Mesodermal cell (in vitro differentiated cells): ENCODE data around the gene GPBP1.

ENCODE experiments used
- H3K27ac ChIP-seq: 2 replicates; pipeline ENCODE4 v1.7.0; 2013; ENCODE audit warnings: mild to moderate bottlenecking, low read depth, low read length, moderate library complexity; ENCODE audit not compliant: severe bottlenecking
- H3K36me3 ChIP-seq: 2 replicates; pipeline ENCODE4 v1.7.1; 2013; ENCODE audit warnings: mild to moderate bottlenecking, low read length, moderate library complexity; ENCODE audit not compliant: control insufficient read depth, insufficient read depth
- H3K4me1 ChIP-seq: one replicate; pipeline ENCODE4 v1.7.1; 2013; ENCODE audit warnings: mild to moderate bottlenecking, low read length; ENCODE audit not compliant: insufficient read depth, control insufficient read depth, poor library complexity, severe bottlenecking
- H3K4me3 ChIP-seq: 2 replicates; pipeline ENCODE4 v1.7.0; 2013; ENCODE audit warnings: low read length, control low read depth, mild to moderate bottlenecking; ENCODE audit not compliant: insufficient read depth, poor library complexity, severe bottlenecking; ENCODE audit errors: extremely low read depth
- H3K9me3 ChIP-seq: 2 replicates; pipeline ENCODE4 v1.7.1; 2013; ENCODE audit warnings: mild to moderate bottlenecking, low read length, moderate library complexity; ENCODE audit not compliant: control insufficient read depth
- WGBS, 2 experiments: methylation state at CpG; one replicate each; pipeline ENCODE4 v1.1.5; 2013; ENCODE audit warnings: missing lambda C conversion rate in 2 of 2; ENCODE audit not compliant: insufficient coverage in 2 of 2; 5-methylcytosine and 5-hydroxymethylcytosine counted together

GPBP1 gene

DNA sequence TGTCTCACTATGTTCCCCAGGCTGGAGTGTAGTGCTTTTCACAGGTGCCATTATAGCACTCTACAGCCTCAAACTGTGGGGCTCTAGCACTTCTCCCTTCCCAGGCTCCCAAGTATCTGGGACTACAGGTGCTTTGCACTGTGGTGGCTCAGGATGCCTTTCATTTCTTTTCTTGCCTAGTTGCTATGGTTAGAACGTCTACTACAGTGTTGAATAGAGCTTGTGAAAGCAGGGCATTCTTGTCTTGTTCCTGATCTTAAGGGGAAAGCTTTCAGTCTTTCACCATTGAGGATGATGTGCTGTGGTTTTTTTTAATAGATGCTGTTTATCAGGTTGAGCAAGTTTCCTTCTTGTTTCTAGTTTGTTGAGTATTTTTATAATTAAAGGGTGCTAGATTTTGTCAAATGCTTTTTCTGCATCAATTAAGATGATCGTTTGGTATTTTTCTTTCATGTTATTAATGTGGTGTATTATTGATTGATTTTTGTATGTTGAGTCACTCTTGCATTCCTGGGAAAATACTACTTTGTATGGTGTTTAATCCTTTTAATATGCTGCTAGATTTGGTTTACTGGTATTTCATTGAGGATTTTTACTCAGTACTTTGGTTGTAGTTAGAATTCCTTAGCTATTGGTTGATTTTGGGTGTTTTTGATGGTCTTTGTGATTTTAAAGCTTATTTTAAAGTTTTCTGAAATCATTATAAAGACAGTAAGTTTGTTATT lies 35.6 kb downstream of the GPBP1 start:
- no peak overlapping the region for H3K27ac ChIP-seq
- WGBS, 2 experiments = 60 to 70% methylated on average over 1 to 2 of the region's 2 CpGs
- no peaks in the 10 kb centered on the region for H3K4me1 ChIP-seq
- H3K4me3 ChIP-seq = no peak overlapping the region
- H3K9me3 ChIP-seq = no peaks in the 10 kb centered on the region
- peaks cover 22% of the 10 kb centered on the region for H3K36me3 ChIP-seq

DNA sequence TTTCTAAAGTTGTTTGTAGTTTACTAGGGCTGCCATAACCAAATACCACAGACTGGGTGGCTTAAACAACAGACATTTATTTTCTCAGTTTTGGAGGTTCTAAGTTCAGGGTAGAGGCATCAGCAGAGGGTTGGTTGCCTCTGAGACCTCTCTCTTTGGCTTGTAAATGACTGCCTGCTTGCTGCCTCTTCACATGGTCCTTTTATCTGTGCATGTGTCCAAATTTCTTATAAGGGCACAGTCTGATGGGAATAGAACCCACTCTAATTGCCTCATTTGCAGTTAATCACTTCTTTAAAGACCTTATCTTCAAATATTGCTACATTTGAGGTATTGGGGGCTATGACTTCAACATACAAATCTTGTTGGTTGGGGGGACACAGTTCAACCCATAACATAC lies 36.8 kb downstream of the GPBP1 start:
- H3K4me1 ChIP-seq = no peaks in the 10 kb centered on the region
- H3K36me3 ChIP-seq = peaks cover 33% of the 10 kb centered on the region
- H3K9me3 ChIP-seq = no peaks in the 10 kb centered on the region
- no peak overlapping the region for H3K4me3 ChIP-seq
- H3K27ac ChIP-seq = peak overlapping the region; percentile 17

DNA sequence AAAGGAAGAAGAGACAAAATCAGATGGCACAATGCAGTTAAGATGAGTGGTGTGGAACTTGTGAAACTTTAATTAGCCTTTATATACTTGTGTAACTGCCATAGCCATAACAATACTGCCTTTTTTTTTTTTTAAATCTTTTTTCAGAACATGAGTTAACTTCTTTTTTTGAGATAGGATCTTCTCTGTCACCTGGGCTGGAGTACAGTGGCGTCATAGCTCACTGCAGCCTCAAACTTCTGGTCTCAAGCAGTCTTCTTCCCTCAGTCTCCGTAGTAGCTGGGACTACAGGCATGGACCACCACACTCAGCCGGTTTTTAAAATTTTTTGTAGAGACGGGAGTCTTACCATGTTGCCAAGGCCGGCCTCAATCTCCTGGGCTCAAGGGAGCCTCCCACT lies 37.2 kb downstream of the GPBP1 start:
- Histone ChIP-seq H3K4me1 (no peaks in the 10 kb centered on the region), H3K36me3 (peaks cover 37% of the 10 kb centered on the region), H3K27ac (no peak overlapping the region), H3K4me3 (no peak overlapping the region), H3K9me3 (no peaks in the 10 kb centered on the region)
- WGBS, 2 experiments = 88 to 94% methylated on average over 3 to 4 of the region's 5 CpGs

DNA sequence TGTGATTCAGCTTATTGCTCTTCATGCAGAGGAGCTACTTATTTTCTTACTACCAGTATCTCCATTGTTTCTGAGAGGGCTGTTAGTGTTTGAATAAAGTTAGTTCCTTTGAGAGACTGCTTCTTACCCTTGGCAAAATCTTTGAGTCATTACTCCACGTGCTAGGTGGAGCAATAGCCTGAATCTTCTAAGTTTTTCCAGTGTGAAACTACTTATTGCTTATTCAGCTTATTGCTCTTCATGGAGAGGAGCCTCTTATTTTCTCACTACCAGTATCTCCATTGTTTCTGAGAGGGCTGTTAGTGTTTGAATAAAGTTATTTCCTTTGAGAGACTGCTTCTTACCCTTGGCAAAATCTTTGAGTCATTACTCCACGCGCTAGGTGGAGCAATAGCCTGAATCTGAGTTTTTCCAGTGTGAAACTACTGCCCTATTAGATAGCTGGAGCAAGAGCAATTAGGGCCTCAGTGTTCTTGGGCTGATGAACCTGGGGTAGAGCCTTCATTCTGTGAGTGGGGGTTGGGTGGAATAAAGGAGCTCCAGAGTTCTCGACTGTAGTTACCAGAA lies 41.9 kb downstream of the GPBP1 start:
- Histone ChIP-seq H3K9me3 (no peaks in the 10 kb centered on the region), H3K4me3 (no peak overlapping the region), H3K36me3 (peaks cover 60% of the 10 kb centered on the region), H3K4me1 (no peaks in the 10 kb centered on the region), H3K27ac (no peak overlapping the region)
- 100% methylated on average over 2 to 3 of the region's 4 CpGs for WGBS, 2 experiments

DNA sequence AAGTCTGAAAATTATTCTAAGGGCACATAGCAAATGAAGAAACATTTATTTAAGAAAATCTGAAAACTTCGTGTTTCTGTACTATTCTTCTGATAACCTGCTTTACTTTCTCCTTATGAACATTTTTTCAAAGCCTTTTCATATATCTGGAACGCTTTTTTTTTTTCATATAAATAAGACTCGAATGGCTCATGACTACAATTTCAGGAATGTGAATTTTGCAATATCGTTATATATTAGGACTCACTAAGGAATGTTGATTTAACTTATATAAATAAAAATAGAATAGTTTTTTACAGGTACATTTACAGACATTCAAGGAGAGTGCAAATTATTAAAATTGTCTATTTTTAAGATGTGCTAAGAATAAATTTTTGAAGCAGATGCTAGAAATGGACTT lies 42.9 kb downstream of the GPBP1 start:
- Histone ChIP-seq H3K4me3 (no peak overlapping the region), H3K27ac (no peak overlapping the region), H3K36me3 (peaks cover 60% of the 10 kb centered on the region), H3K9me3 (no peaks in the 10 kb centered on the region), H3K4me1 (no peaks in the 10 kb centered on the region)
- 100% methylated on average over 1 of the region's 4 CpGs for WGBS, 2 experiments

DNA sequence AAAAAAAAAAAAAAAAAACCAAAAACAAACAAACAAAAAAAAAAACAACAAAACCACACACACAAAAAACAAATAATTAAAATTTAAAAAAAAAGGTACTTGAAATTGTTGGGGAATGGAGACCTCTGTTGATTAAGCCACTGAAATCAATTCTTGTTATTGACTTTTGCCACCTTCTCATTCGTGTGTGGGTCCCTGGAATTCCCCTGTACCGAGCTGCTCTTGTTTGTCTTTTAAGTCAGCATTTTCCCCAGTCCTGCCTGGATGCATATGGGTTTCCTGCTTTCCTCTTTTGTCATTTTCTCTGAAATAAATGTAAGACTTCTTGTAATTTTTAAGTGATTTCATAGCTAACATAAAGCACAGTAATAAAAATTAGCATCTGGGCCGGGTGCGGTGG lies 45.5 kb downstream of the GPBP1 start:
- Histone ChIP-seq H3K36me3 (peaks cover 61% of the 10 kb centered on the region), H3K4me3 (no peak overlapping the region), H3K4me1 (no peaks in the 10 kb centered on the region), H3K27ac (no peak overlapping the region), H3K9me3 (no peaks in the 10 kb centered on the region)
- WGBS, 2 experiments = 97 to 100% methylated on average over 3 of the region's 4 CpGs

DNA sequence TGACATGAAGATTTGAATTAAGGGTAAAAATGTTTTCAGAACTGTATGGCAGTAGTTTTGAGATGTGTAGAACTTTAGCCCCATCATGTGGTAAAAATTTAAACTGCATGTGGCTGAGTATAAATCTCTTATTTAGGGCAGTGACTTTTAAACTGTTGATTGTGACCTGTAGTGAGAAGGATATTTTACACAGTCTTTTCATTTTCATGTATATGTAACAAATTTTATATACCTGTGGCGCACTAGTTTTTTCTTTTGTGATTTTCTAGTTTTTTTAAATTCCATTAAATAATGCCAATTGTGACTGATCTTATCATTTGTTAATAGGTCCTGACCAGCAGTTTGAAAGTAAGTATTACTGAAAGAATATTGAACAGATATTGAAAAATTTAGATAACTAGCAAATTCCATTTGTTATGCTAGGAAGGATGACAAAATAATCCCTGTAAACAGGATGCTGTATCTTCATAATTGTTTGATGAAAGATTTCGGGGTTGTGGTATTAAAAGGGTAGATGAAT lies 47.2 kb downstream of the GPBP1 start:
- Histone ChIP-seq H3K4me3 (no peak overlapping the region), H3K9me3 (no peaks in the 10 kb centered on the region), H3K4me1 (no peaks in the 10 kb centered on the region), H3K27ac (no peak overlapping the region), H3K36me3 (peaks cover 59% of the 10 kb centered on the region)
- 100% methylated on average over 1 of the region's 2 CpGs; no CpG with 5 or more reads in 1 of the 2 experiments for WGBS, 2 experiments

DNA sequence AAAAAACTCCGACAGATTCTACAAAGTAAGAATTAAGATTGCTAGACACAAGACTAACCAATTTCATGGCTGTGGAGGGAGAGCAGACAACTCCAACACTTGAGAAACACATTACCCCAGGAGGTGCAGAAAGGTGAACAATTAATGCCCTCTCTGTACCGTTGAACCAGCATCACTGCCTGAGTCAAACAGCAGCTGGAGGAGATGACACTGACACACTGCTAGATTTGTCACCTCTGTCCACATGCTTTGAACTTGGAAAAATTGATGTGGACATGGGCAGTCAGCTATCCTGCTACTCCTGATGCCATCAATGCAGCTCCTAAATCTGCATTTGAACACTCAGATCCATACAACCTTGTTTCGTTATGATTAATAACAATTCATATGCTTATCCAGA lies 51.7 kb downstream of the GPBP1 start:
- 90 to 95% methylated on average over 2 of the region's 3 CpGs for WGBS, 2 experiments
- Histone ChIP-seq H3K27ac (no peak overlapping the region), H3K4me1 (no peaks in the 10 kb centered on the region), H3K4me3 (no peak overlapping the region), H3K36me3 (peaks cover 50% of the 10 kb centered on the region), H3K9me3 (peaks cover 2% of the 10 kb centered on the region)

DNA sequence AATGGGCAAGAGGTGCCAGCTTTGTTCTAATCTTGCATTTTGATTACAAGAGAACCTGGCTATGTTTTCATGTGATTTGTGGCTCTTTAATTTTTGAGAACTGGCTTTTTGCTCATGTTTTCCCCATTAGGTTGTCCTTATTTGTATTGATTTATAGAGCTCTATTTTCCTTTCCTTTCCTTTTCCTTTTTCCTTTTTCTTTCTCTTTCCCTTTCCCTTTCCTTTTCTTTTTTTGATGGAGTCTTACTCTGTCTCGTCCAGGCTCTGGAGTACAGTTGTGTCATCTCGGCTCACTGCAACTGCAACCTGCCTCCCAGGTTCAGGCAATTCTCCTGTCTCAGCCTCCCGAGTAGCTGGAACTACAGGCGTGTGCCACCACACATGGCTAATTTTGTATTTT lies 55.5 kb downstream of the GPBP1 start:
- no peak overlapping the region for H3K4me3 ChIP-seq
- 93 to 100% methylated on average over 3 to 4 of the region's 4 CpGs for WGBS, 2 experiments
- H3K9me3 ChIP-seq = peaks cover 20% of the 10 kb centered on the region
- H3K4me1 ChIP-seq = no peaks in the 10 kb centered on the region
- no peak overlapping the region for H3K27ac ChIP-seq
- H3K36me3 ChIP-seq = peaks cover 74% of the 10 kb centered on the region

DNA sequence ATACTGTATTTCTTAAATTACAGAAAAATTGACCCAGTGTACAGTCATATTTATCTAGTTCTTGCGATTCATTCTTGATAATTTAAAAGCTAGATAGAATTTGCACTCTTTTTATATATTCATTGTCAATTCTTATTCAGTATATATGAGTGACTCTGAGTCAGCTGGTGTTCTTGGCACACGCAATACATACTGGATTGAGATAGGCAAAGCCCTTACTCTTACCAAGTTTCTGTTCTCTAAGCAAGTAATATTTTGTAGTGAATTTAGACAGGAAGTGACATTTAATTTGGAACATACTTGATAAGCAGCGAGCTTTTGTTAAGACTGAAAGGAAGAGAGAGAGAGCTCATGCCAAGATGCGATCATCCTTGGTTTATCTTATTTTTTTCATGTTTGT lies 57.7 kb downstream of the GPBP1 start:
- Histone ChIP-seq H3K27ac (no peak overlapping the region), H3K9me3 (peaks cover 20% of the 10 kb centered on the region), H3K36me3 (peaks cover 72% of the 10 kb centered on the region), H3K4me3 (no peak overlapping the region), H3K4me1 (no peaks in the 10 kb centered on the region)
- 92 to 100% methylated on average over 2 of the region's 4 CpGs for WGBS, 2 experiments

DNA sequence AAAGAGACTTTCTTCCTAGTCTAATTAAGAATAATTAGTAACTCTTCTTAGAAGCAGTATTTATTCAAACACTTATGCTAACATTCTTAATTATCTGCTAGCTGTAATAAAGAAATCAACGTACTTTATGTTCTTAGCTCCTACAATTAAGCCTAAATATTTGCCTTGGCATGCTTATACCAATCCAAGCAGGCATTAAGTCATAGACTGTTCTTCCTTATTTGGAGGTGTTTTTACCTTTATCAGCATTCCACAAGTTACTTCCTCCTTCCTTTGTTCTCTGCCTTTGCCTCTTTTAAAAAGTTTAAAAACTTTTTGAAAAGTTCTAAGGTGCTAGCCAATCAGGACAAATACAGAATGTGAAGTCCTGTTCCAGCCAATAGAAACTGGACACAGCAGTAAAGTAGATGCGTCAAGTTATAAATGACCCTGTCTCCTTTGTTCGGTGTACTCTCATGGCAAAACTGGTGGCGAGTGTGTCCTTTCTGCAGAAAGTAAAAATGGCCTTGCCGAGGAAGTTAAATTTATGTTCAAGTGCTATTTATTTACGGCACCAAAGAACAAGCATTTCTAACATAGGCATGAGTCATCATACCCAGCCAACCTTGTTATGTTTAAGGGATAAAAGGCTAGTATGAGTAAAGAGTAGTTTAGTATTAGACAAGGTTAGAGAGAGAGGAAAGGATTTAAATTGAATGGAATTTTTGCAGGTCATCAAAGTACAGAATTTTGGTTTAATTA lies 58.6 kb downstream of the GPBP1 start:
- peaks cover 20% of the 10 kb centered on the region for H3K9me3 ChIP-seq
- H3K4me3 ChIP-seq = no peak overlapping the region
- no peaks in the 10 kb centered on the region for H3K4me1 ChIP-seq
- WGBS, 2 experiments = 95 to 98% methylated on average over 4 to 5 of the region's 6 CpGs
- peaks cover 74% of the 10 kb centered on the region for H3K36me3 ChIP-seq
- no peak overlapping the region for H3K27ac ChIP-seq
